Gastrocnemius medialis (tissue), 4 donors: ENCODE measurements around the gene PPP1R14C. TPM values are rescaled to one million over a fixed set of nuclear protein-coding genes. Genes with fewer than 3 reads are reported as not detected.

Experiments
- ATAC-seq, 2 donors: fragments of 150-250 bp; one replicate each; pipeline ENCODE4 v1.9.1; 2016
- DNase-seq, 2 donors: peaks; one replicate each; pipeline ENCODE4 v3.0.0-alpha.2; 2019
- H3K27ac ChIP-seq, 4 donors: fragments of 200-600 bp; sonication (generic); 1 replicate in 1 of 4; 2 replicates in 3 of 4; pipeline ENCODE4 v1.5.1; 2016 to 2018; ENCODE audit warnings: mild to moderate bottlenecking in 2 of 4, moderate library complexity in 1 of 4
- H3K27me3 ChIP-seq, 3 donors: fragments of 200-600 bp; sonication (generic) in 2 of 3; 1 replicate in 1 of 3; 2 replicates in 2 of 3; pipeline versions ENCODE4 v1.5.1 to v1.6.0; 2016 to 2019; ENCODE audit warnings: mild to moderate bottlenecking in 1 of 3, moderate library complexity in 1 of 3
- H3K36me3 ChIP-seq, 2 donors: fragments of 200-600 bp; sonication (generic) in 1 of 2; one replicate each; pipeline ENCODE4 v1.5.1; 2017 to 2018
- H3K4me1 ChIP-seq, 2 donors: fragments of 200-600 bp; sonication (generic) in 1 of 2; one replicate each; pipeline ENCODE4 v1.5.1; 2016 to 2017; ENCODE audit warnings: mild to moderate bottlenecking in 2 of 2
- H3K4me3 ChIP-seq, 4 donors: fragments of 200-600 bp; sonication (generic) in 3 of 4; 1 replicate in 1 of 4; 2 replicates in 3 of 4; pipeline ENCODE4 v1.5.1; 2016 to 2019; ENCODE audit warnings: mild to moderate bottlenecking in 2 of 4
- H3K9me3 ChIP-seq, 3 donors: fragments of 200-600 bp; sonication (generic) in 2 of 3; 1 replicate in 1 of 3; 2 replicates in 2 of 3; pipeline ENCODE4 v1.5.1; 2016 to 2019
- POLR2A ChIP-seq, 2 donors: fragments of 450-650 bp; IDR thresholded peaks; one replicate each; pipeline ENCODE4 v1.6.1; 2017; ENCODE audit warnings: antibody characterized with exemption in 2 of 2, mild to moderate bottlenecking in 2 of 2, moderate library complexity in 2 of 2
- in situ Hi-C, 4 donors: fragments of 200-750 bp; cut with MboI; loops; one replicate each; pipeline versions ENCODE4 v1.15.0 to v1.8.0; 2017; ENCODE audit warnings: low sequenced_read_pairs in 4 of 4
- intact Hi-C: fragments of 100-400 bp; cut with DNase I; formaldehyde crosslinking; loops from one replicate; pipeline ENCODE4 v1.15.1; 2023; ENCODE audit warnings: low total_unique reads
- total RNA-seq, 4 donors: library from RNA; depleted of rRNA; stranded (reverse); fragments of >200 nt; gene quantifications; one replicate each; pipeline versions ENCODE4 v1.1.0 to v1.2.3, GENCODE V29; 2016
- TF ChIP-seq, protein P1 (sequence below), 5 experiments: fragments of 450-650 bp in 3 of 5; fragments of 200-600 bp in 2 of 5; sonication (generic) in 2 of 5; IDR thresholded peaks in 4 of 5; conservative IDR thresholded peaks in 1 of 5; 1 replicate in 4 of 5; 2 replicates in 1 of 5; pipeline ENCODE4 v1.5.1; 2016 to 2019; ENCODE audit warnings: antibody characterized with exemption in 5 of 5, mild to moderate bottlenecking in 3 of 5, moderate library complexity in 3 of 5

Gene PPP1R14C
- total RNA-seq, 4 donors from 2014 or later, result 14.9 to 37.0 (median 21.7) TPM

DNA sequence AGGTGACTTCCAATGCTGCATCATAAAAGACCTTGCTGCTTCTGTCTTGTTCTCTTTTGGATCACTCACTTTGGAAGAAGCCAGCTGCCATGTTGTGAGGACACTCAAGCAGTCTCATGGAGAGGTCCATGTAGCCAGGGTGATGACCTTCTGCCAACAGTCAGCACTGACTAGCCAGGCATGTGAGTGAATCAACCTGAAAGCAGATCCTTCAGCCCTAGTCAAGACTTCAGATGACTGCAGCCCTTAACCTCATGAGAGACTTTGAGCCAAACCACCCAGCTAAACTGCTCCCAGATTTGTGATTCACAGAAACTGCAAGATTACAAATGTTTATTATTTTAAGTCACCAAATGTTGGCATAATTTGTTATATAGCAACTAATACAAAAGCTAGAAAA lies 140.0 kb downstream of the PPP1R14C start:
- in situ Hi-C loops, result no loop called here
- intact Hi-C loops, result no loop called here
- H3K9me3 ChIP-seq, result no peaks in the 10 kb centered on the region
- no peaks in the 10 kb centered on the region for H3K27me3 ChIP-seq
- no peak for DNase-seq
- TF ChIP-seq, protein P1, sequence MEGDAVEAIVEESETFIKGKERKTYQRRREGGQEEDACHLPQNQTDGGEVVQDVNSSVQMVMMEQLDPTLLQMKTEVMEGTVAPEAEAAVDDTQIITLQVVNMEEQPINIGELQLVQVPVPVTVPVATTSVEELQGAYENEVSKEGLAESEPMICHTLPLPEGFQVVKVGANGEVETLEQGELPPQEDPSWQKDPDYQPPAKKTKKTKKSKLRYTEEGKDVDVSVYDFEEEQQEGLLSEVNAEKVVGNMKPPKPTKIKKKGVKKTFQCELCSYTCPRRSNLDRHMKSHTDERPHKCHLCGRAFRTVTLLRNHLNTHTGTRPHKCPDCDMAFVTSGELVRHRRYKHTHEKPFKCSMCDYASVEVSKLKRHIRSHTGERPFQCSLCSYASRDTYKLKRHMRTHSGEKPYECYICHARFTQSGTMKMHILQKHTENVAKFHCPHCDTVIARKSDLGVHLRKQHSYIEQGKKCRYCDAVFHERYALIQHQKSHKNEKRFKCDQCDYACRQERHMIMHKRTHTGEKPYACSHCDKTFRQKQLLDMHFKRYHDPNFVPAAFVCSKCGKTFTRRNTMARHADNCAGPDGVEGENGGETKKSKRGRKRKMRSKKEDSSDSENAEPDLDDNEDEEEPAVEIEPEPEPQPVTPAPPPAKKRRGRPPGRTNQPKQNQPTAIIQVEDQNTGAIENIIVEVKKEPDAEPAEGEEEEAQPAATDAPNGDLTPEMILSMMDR (IDR thresholded peaks at IDR 0.05 in 4 of 5, conservative IDR thresholded peaks at IDR 0.05 in 1 of 5), result no peak
- TF ChIP-seq POLR2A (IDR thresholded peaks at IDR 0.05), result no peak
- H3K4me1 ChIP-seq, result peaks cover 0 to 7% of the 10 kb centered on the region in 2 donors
- no peak for ATAC-seq
- no peaks in the 10 kb centered on the region for H3K36me3 ChIP-seq
- H3K27ac ChIP-seq, result no peak overlapping the region
- no peak overlapping the region for H3K4me3 ChIP-seq

DNA sequence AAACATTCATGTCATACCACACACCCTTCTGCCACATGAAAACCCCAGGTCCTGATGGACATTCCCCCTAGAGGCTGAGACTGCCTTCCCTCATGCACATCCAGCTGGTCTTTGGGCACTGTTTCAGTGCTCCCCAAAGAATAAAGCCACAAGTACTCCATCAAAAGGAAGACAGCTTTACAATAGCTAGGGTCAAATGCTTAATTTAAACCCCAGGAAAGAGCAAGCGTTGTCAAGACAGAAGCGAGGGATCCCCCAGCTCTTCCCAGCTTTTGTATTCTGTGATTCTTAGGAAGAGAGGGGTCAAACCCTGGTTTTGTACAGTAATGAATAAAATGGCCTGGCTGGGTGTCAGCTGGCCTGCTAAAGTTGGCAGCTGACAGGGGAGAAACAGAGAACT lies 143.6 kb downstream of the PPP1R14C start:
- DNase-seq (no peak), ATAC-seq (no peak)
- in situ Hi-C loops, result no loop called here
- intact Hi-C loops, result no loop called here
- Histone ChIP-seq H3K9me3 (no peaks in the 10 kb centered on the region), H3K27me3 (no peaks in the 10 kb centered on the region), H3K36me3 (no peaks in the 10 kb centered on the region), H3K4me3 (no peak overlapping the region), H3K4me1 (peaks cover 0 to 7% of the 10 kb centered on the region in 2 donors), H3K27ac (no peak overlapping the region)
- TF ChIP-seq POLR2A (IDR thresholded peaks at IDR 0.05), result no peak
- TF ChIP-seq, protein P1 (IDR thresholded peaks at IDR 0.05 in 4 of 5, conservative IDR thresholded peaks at IDR 0.05 in 1 of 5), result no peak

DNA sequence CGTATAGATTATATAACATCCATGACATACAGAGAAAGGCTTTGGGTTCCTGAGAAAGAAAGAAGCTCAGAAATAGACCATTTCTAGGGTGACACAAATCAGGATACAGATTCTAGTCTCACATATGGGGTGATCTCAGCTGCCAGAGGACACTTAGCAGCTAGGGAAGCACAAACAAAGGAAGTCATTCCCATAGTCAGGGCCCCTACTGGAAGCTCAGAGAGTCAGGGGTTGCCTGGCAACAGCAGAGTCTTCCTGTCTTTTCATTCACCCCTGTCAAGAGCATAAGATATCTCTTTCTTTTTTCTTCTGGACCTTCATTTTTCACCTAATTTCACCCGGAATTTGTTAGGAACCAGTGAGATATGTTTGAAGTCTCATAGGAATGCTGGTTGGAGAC lies 144.1 kb downstream of the PPP1R14C start:
- H3K9me3 ChIP-seq, result no peaks in the 10 kb centered on the region
- H3K27ac ChIP-seq, result no peak overlapping the region
- H3K4me3 ChIP-seq, result no peak overlapping the region
- intact Hi-C loops, result no loop called here
- no peaks in the 10 kb centered on the region for H3K36me3 ChIP-seq
- DNase-seq (no peak), ATAC-seq (no peak)
- no peaks in the 10 kb centered on the region for H3K27me3 ChIP-seq
- peaks cover 0 to 7% of the 10 kb centered on the region in 2 donors for H3K4me1 ChIP-seq
- TF ChIP-seq POLR2A (IDR thresholded peaks at IDR 0.05), result no peak
- TF ChIP-seq, protein P1 (IDR thresholded peaks at IDR 0.05 in 4 of 5, conservative IDR thresholded peaks at IDR 0.05 in 1 of 5), result no peak
- in situ Hi-C loops, result no loop called here

DNA sequence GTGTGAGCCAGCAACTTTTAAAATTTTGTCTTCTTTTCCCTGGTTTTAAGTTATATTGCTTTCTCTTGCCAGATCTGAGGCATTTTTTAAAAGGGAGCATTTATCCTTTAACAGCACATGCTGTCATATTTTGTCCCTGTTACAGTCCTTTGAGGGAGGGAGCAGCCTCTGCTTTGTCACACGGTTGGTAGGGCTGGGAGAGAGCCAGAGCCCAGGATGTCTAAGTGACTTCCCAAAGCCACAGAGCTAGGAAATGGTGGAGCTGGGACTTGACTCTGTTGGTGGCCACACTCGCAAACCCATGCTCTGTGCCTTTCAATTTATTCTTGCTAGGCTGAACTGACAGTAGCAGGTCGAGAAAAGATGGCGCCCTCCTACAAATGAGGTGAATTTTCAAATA lies 145.6 kb downstream of the PPP1R14C start:
- intact Hi-C loops, result no loop called here
- no peak for DNase-seq
- Histone ChIP-seq H3K9me3 (no peaks in the 10 kb centered on the region), H3K36me3 (no peaks in the 10 kb centered on the region), H3K27ac (no peak overlapping the region), H3K4me3 (no peak overlapping the region), H3K4me1 (peaks cover 0 to 7% of the 10 kb centered on the region in 2 donors), H3K27me3 (no peaks in the 10 kb centered on the region)
- TF ChIP-seq, protein P1 (IDR thresholded peaks at IDR 0.05 in 4 of 5, conservative IDR thresholded peaks at IDR 0.05 in 1 of 5), result no peak
- TF ChIP-seq POLR2A (IDR thresholded peaks at IDR 0.05), result no peak
- in situ Hi-C loops, result no loop called here
- no peak for ATAC-seq

DNA sequence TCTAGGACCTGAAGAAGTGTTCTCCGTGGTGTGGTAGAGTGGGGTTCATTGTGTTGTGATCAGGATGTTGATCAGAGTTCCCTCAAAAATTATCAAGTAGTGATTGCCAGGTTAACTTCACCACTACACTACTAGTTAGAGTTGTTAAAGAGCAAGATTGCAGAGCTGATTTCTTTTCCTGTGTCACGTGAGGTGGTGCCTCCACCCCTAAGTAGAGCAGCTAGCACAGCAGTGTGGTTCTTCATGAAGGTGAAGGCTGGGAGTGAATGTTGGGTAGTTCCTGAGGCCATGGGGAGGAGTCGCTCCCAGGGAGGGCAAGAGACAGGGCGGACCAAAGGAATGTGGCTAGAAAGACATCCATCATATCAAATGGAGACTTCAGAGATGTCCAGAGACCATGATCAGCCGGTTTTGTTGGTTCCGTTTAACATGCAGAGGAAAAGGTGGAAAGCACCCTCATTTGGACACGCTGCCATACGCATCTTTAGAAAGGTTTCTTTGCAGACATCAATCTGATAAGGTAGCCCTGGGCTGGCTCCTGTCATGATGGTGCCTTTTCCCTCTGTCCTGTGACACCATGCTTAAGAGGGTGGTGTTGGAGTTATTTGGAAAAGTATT lies 146.7 kb downstream of the PPP1R14C start:
- Histone ChIP-seq H3K36me3 (no peaks in the 10 kb centered on the region), H3K4me1 (peaks cover 0 to 7% of the 10 kb centered on the region in 2 donors), H3K27me3 (no peaks in the 10 kb centered on the region), H3K9me3 (no peaks in the 10 kb centered on the region), H3K4me3 (no peak overlapping the region), H3K27ac (no peak overlapping the region)
- TF ChIP-seq, protein P1 (IDR thresholded peaks at IDR 0.05 in 4 of 5, conservative IDR thresholded peaks at IDR 0.05 in 1 of 5), result no peak
- TF ChIP-seq POLR2A (IDR thresholded peaks at IDR 0.05), result no peak
- DNase-seq, result no peak
- ATAC-seq, result no peak
- in situ Hi-C loops (no loop called here), intact Hi-C loops (no loop called here)
